Breast epithelium (tissue), 3 donors: Measurements from ENCODE around the gene APBB2.

Experiments
- POLR2A ChIP-seq: fragments of 450-650 bp; IDR thresholded peaks from one replicate; pipeline ENCODE4 v1.6.1; 2016; ENCODE audit warnings: antibody characterized with exemption, mild to moderate bottlenecking, moderate library complexity
- POLR2AphosphoS5 ChIP-seq, 3 donors: sonication (generic); formaldehyde crosslinking; IDR thresholded peaks; one replicate each; pipeline ENCODE4 v1.6.1; 2017; ENCODE audit warnings: antibody characterized with exemption in 3 of 3

DNA sequence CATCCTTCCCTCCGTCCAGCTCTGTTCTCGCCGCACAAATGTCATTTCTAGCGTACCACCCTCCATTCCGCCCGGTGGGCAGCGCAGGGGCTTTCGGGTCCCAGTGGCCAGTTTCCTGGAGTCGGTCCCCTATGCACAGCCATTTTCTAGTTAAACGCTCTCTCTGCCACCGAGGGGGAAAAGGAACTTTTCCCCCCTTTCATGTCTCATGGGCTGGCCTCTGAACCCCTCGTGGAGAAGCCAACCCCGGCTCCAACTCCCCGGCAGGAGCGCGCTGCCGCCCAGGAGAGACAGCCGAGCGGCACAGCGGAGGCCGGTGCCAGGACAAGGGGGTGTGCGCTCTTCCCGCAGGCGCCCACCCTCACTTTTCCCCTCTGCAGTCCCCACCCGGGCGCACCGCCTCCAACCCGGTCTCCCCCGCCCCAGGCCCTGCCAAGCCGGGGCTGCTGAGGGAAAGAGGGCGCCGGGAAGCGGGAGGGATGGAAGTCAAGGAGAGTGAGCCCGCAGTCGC is 662 bp downstream of the APBB2 start:
- TF ChIP-seq POLR2A (no peak), POLR2AphosphoS5 (IDR thresholded peaks at IDR 0.05) (peak in 1 of 3 donors; percentile 11)
